ENCODE data around the gene FNDC5. TPM values are rescaled to one million over a fixed set of nuclear protein-coding genes. Genes with fewer than 3 reads are reported as not detected.
A peak's percentile ranks its signal among the peaks of the same experiment; 100 is the strongest.

The FNDC5 gene
- total RNA-seq, 3 donors from 2014 or later: 0.38 to 0.51 (median 0.41) TPM

GRCh38 chr1:32858136-32858535, 12.6 kb downstream of the FNDC5 start:
- Histone ChIP-seq H3K4me3 (no peak overlapping the region), H3K4me1 (ENCODE audit: low read depth) (no peaks in the 10 kb centered on the region), H3K9me3 (no peaks in the 10 kb centered on the region), H3K36me3 (ENCODE audit: low read depth) (no peaks in the 10 kb centered on the region)
- intact Hi-C loops (cut with DNase I, micrococcal nuclease): no loop called here
- ATAC-seq (no peak), DNase-seq (no peak)
- TF ChIP-seq CTCF (IDR thresholded peaks at IDR 0.05): no peak

- peak in 1 of 3 donors; percentile 37 for DNase-seq
- peak; percentile 81 for ATAC-seq
- Histone ChIP-seq H3K9me3 (no peaks in the 10 kb centered on the region), H3K36me3 (ENCODE audit: low read depth) (no peaks in the 10 kb centered on the region), H3K4me1 (ENCODE audit: low read depth) (no peaks in the 10 kb centered on the region), H3K4me3 (no peak overlapping the region)
- no peak for TF ChIP-seq CTCF (IDR thresholded peaks at IDR 0.05)
- intact Hi-C loops (cut with DNase I, micrococcal nuclease): no loop called here
Measured at GRCh38 chr1:32855861-32856617, 14.7 kb downstream of the FNDC5 start.

- Histone ChIP-seq H3K36me3 (ENCODE audit: low read depth) (no peaks in the 10 kb centered on the region), H3K4me3 (no peak overlapping the region), H3K9me3 (no peaks in the 10 kb centered on the region), H3K4me1 (ENCODE audit: low read depth) (no peaks in the 10 kb centered on the region)
- no peak for ATAC-seq
- TF ChIP-seq CTCF (IDR thresholded peaks at IDR 0.05): no peak
- intact Hi-C loops (cut with DNase I, micrococcal nuclease): no loop called here
- DNase-seq: no peak
Measured at GRCh38 chr1:32848354-32849063, 22.2 kb downstream of the FNDC5 start.

GRCh38 chr1:32831878-32832277, 38.8 kb downstream of the FNDC5 start:
- peaks cover 8% of the 10 kb centered on the region for H3K36me3 ChIP-seq (ENCODE audit: low read depth)
- no peak overlapping the region for H3K4me3 ChIP-seq
- no peak for ATAC-seq
- no peak for DNase-seq
- intact Hi-C loops (cut with DNase I, micrococcal nuclease): no loop called here
- no peaks in the 10 kb centered on the region for H3K9me3 ChIP-seq
- TF ChIP-seq CTCF (IDR thresholded peaks at IDR 0.05): no peak
- no peaks in the 10 kb centered on the region for H3K4me1 ChIP-seq (ENCODE audit: low read depth)

- DNase-seq (no peak), ATAC-seq (no peak)
- TF ChIP-seq CTCF (IDR thresholded peaks at IDR 0.05): no peak
- H3K4me1 ChIP-seq (ENCODE audit: low read depth): no peaks in the 10 kb centered on the region
- intact Hi-C loops (cut with DNase I, micrococcal nuclease): no loop called here
- no peaks in the 10 kb centered on the region for H3K9me3 ChIP-seq
- H3K36me3 ChIP-seq (ENCODE audit: low read depth): peaks cover 8% of the 10 kb centered on the region
- no peak overlapping the region for H3K4me3 ChIP-seq
Measured at GRCh38 chr1:32830092-32830852, 40.4 kb downstream of the FNDC5 start.

Data from mucosa of descending colon (tissue), 3 donors.